UCSD-AML1 (cell line): Measurements from ENCODE around the gene CD55.

ENCODE experiments used
- DNase-seq: peaks from one replicate; lab custom pipeline; 2025; ENCODE audit not compliant: unreplicated experiment; lab: John Stamatoyannopoulos, UW

The CD55 gene, protein sequence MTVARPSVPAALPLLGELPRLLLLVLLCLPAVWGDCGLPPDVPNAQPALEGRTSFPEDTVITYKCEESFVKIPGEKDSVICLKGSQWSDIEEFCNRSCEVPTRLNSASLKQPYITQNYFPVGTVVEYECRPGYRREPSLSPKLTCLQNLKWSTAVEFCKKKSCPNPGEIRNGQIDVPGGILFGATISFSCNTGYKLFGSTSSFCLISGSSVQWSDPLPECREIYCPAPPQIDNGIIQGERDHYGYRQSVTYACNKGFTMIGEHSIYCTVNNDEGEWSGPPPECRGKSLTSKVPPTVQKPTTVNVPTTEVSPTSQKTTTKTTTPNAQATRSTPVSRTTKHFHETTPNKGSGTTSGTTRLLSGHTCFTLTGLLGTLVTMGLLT

DNA sequence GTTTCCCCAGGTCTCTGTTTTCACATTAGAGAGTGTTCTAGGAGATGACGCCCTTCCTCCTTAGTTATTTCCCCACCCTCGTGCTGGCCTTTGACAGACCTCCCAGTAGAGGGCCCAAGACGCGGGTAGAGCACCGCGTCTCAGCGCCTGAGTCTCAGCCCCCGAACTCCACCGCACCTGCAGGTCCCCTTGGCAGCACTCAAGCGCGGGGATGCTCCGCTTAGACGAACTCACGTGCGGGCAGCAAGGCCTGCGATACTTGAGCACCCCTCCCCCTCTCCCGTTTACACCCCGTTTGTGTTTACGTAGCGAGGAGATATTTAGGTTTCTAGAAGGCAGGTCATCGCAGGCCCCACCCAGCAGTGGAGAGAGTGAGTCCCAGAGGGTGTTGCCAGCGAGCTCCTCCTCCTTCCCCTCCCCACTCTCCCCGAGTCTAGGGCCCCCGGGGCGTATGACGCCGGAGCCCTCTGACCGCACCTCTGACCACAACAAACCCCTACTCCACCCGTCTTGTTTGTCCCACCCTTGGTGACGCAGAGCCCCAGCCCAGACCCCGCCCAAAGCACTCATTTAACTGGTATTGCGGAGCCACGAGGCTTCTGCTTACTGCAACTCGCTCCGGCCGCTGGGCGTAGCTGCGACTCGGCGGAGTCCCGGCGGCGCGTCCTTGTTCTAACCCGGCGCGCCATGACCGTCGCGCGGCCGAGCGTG, at the start of gene CD55:
Gene CD55 (plus strand): TSS at position 600 of the 711 bp plus-strand sequence. CDS start 88 bp downstream, at position 688.
- DNase-seq, result peak; percentile 99

GRCh38 chr1:207274882-207275281, 46.6 kb upstream of the CD55 start:
- no peak for DNase-seq

GRCh38 chr1:207276465-207276864, 45.0 kb upstream of the CD55 start:
- DNase-seq, result no peak

DNA sequence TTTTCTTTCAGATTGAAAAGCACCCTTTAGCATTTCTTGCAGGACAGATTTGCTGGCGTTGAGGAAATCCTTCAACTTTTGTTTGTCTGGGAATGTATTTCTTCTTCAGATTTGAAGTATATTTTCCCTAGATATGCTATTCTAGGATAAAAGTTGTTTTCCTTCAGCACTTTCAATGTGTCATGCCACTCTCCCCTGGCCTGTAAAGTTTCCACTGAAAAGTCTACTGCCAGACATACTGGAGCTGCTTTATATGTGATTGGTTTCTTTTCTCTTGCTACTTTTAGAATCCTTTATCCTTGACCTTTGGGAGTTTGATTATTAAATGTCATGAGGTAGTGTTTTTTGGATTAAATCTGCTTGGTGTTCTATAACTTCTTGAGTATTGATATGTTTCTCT, 44.2 kb upstream of the CD55 start:
- DNase-seq, result no peak

DNA sequence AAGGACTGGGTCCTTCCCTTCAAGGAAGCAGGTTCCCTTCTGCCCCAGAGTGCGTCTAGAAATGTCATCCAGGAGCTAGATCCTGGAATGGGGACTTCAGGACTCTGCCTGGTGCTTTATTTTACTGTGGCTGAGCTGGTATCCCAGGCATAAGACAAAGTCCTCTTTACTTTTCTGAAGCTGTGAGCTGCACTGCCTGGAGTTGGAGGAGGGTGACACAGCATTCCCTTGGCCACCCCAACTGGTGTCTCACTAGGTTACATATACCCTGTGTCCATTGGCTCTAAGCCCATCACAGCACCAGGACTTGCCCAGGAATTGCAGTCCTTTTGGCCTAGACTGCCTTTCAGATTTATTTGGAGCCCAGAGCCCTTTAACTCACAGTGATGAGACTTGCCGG, 41.8 kb upstream of the CD55 start:
- no peak for DNase-seq

DNA sequence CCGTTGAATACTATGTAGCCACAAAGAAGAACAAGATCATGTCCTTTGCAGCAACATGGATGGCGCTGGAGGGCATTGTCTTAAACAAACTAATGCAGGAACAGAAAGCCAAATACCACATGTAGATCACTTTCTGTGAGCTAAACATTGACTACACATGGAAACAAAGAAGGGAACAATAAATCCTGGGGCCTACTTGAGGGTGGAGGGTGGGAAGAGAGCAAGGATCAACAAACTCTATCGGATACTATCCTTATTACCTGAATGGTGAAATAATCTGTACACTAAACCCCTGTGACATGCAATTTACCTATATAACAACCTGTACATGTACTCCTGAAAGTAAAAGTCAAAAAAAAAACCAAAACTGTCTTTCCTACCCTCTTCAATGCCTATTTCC, 40.8 kb upstream of the CD55 start:
- no peak for DNase-seq

GRCh38 chr1:207282058-207282457, 39.4 kb upstream of the CD55 start:
- no peak for DNase-seq

DNA sequence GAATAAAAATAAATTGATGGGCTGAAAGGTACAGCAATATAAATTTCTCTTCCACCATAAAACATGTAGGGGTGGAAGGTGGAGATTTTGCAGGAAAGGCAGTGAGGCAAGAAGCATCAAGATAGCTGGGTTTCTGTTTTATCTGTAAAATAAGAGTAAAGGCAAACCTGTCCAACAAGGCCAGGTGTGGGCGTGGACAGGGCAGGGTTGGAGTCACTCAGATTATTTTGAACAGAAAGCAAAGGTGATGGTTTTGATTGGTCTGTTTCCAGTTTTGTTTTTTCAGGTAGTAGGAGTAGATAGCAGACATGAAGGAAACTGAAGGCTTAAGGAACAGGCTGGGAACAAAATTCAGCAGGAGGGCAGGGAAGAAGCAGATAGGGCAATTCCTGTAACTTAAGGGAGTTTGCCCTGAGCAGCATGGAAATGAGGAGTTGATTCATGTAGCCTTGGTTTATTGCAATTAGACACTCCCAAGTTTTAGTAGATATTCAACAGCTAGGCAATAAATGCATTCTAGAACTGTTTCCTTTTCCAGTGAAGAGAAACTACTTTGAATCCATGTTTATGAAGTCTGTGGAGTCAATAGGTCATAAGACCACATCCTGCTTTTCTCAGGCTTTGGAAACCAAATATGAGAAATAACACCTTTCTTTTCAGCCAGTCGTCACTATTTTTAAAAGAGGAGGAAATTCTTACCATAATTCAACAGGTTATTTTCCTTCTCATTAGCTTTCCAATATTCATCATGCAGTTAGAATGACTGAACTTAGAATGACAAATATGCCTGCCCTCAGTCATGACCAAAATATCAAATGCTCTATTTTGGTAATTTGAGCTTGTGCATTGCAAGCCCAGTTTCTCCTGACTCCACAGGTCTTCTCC, 38.7 kb upstream of the CD55 start:
- DNase-seq, result no peak

GRCh38 chr1:207283421-207283820, 38.1 kb upstream of the CD55 start:
- DNase-seq, result no peak

DNA sequence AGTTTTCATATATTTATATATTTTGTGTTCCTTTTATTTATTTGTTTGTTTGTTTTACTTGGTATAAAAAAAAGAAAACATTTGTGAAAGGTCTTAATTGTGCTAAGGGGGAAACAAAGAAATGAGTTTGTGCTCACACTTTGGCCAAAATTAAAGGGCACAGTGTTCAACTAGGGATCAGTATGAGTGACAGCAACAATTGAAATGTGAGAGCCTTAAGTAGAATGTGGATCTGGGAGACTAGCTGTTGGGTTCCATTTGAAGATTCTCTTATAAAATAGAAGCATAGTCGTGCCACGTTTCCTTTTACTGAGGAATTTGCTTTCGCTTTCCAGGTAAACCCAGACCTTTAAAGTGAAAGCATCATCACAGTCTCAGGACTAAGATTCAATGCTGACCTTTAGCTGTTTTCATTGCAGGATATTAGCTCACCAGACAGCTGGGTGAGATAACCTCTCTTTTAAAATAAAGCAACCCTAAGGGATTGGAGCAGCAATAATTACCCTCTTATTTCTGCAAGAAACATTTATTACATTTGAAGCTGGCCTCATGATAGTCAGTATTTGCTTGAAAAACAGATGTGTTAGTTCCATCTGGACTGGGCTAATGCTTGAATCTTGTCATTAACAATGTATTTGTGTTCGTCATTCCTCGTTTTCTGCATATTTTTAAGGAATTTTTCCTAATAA, 37.1 kb upstream of the CD55 start:
- no peak for DNase-seq

GRCh38 chr1:207286786-207287468, 34.6 kb upstream of the CD55 start:
- no peak for DNase-seq

- DNase-seq, result no peak
Measured at GRCh38 chr1:207288315-207288714, 33.2 kb upstream of the CD55 start.

- DNase-seq, result no peak
Measured at GRCh38 chr1:207289756-207290155, 31.7 kb upstream of the CD55 start.

GRCh38 chr1:207291723-207292122, 29.8 kb upstream of the CD55 start:
- no peak for DNase-seq

GRCh38 chr1:207298186-207298585, 23.3 kb upstream of the CD55 start:
- no peak for DNase-seq

DNA sequence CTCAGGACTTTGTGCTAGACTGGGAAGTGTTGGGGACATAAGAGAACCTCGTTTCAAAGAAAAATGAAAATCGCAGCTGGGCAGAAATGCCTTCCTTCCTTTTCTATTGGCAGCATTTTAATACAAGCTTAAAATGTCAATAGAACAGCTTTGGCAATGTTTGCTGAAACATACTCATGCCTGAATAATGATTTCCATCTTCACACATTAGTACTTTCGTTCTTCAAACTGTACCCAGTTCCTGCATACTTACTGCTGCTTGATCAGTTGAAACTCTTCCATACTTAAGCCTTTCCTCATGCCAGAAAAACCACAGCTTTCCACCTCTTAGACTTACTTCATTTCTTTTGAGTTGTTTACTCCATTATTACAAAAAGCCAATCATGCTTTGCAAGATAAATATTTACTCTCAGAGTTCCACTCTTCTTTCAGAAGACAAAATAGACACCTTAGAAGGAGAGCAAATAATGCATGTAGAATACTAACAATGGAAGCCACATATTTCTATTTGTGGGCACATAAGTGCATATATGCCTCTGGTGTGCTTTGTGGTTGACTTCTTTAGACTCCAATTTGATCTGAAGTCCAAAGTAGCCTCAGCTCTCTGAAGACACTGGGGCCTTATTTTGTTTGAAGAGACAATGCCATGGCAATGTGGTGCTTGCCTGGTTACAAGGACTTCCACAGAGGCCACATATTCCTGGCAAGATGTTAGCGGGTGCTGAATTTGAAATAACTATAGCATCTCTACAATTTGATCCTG, 22.7 kb upstream of the CD55 start:
- DNase-seq, result no peak

DNA sequence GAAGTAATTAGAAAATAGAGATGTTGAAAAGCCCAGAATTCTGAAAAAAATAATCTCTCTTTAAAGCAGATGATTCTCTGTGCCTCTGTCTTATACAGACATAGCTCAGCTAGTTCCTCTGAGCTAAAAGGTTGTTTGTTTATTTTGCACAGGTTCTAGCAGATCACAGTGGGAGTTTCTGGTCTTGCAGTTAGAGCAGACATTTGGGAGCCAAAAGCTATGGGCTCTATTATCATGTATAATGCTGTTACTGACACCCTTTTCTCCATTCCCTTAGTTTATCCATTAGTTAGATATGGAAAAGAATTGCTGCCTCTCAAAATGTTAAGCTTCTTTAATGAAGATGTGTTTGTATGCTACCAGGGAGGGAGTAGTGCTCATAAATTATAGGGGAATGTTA, 20.5 kb upstream of the CD55 start:
- no peak for DNase-seq

DNA sequence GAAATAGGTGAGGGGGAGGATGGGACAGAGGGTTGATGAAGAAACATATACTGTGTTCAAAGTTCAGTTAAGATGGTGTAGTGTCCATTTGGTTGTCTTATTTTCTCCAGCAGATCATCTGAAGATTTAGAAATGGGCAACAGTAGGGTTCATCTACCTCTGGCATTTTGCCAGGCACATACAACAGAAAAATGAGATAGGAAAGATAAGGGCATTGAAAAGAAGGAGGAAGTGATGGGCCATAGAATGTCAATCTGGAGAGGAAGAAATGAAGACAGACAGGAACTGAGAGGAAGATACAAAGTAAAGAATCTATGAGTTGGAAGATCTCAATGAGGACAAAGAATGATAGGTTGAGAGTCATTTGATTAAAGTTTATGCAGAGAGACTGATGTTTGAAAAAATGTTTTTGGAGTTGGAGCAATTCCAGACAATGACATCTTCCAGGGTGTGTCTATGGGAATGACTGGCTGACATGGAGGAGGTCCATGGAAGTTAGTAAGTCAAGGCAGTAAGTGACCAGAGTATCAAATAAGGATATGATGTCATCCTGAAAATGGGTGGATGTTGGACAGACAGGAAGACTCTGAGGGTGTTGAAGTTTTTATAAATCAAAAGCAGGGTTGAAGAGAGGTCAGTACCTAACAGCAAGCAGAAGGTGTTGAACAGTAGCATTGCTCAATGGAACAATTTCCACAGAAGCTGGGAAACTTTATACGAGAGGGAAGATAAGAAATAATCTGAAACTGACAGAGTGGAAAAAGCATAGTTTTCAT, 18.7 kb upstream of the CD55 start:
- no peak for DNase-seq
